PC-3 (cell line): ENCODE data around the gene ZSCAN5C.

ENCODE experiments used
- EZH2 ChIP-seq: fragments of 300-600 bp; sonication (generic); IDR thresholded peaks from one replicate; pipeline ENCODE4 v1.6.1; 2017; ENCODE audit warnings: antibody characterized with exemption, mild to moderate bottlenecking, low read length; ENCODE audit not compliant: unreplicated experiment
- EZH2phosphoT487 ChIP-seq: fragments of 300-600 bp; sonication (generic); IDR thresholded peaks from 2 replicates; pipeline ENCODE4 v1.6.1; 2018; ENCODE audit warnings: mild to moderate bottlenecking, antibody characterized with exemption, low read length, borderline replicate concordance
- TF ChIP-seq, protein P1 (sequence below): fragments of 300-600 bp; sonication (generic); conservative IDR thresholded peaks from 2 replicates; pipeline ENCODE4 v1.5.1; 2017; ENCODE audit warnings: antibody characterized with exemption, low read depth, mild to moderate bottlenecking, low read length

DNA sequence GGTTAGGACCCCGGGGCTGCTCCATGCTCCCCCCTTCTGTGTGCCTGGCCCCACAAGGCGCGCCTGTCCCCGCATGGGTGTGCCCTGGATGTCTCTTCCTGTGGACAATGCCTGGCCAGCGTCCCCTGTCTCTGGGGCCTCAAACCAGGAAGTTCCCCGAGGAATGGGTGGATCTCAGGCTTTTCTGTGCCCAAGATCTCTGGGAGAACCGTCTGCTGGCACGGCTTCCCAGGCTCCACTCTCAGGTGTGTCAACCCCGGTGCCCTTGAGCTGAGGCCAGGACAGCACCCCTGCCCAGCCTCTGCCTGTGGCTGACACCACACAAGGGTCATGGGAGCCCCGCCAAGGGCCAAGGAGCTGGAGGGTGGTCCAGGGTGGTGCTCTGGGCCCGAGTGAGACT is 45.3 kb upstream of the ZSCAN5C start:
- TF ChIP-seq, protein P1, sequence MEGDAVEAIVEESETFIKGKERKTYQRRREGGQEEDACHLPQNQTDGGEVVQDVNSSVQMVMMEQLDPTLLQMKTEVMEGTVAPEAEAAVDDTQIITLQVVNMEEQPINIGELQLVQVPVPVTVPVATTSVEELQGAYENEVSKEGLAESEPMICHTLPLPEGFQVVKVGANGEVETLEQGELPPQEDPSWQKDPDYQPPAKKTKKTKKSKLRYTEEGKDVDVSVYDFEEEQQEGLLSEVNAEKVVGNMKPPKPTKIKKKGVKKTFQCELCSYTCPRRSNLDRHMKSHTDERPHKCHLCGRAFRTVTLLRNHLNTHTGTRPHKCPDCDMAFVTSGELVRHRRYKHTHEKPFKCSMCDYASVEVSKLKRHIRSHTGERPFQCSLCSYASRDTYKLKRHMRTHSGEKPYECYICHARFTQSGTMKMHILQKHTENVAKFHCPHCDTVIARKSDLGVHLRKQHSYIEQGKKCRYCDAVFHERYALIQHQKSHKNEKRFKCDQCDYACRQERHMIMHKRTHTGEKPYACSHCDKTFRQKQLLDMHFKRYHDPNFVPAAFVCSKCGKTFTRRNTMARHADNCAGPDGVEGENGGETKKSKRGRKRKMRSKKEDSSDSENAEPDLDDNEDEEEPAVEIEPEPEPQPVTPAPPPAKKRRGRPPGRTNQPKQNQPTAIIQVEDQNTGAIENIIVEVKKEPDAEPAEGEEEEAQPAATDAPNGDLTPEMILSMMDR = no peak
- TF ChIP-seq EZH2 (no peak), EZH2phosphoT487 (no peak)
